Right lung (tissue), 5 donors: ENCODE data around the gene PFAS. TPM values are rescaled to one million over a fixed set of nuclear protein-coding genes. Genes with fewer than 3 reads are reported as not detected.
A peak's percentile ranks its signal among the peaks of the same experiment; 100 is the strongest.

Source experiments
- DNase-seq, 2 donors: peaks; one replicate each; pipeline ENCODE4 v3.0.0-alpha.2; 2013
- polyA plus RNA-seq, 5 donors: library from polyadenylated mRNA; unstranded; fragments of 120-200 nt; gene quantifications; one replicate each; pipeline versions ENCODE4 v1.2.1 to v1.2.3, GENCODE V29; 2013; ENCODE audit warnings: inconsistent platforms in 1 of 5, low replicate concordance in 1 of 5; ENCODE audit not compliant: insufficient read length in 5 of 5, insufficient read depth in 1 of 5

The PFAS gene
- polyA plus RNA-seq, 5 donors, result 27.5 to 44.1 (median 37.1) TPM

DNA sequence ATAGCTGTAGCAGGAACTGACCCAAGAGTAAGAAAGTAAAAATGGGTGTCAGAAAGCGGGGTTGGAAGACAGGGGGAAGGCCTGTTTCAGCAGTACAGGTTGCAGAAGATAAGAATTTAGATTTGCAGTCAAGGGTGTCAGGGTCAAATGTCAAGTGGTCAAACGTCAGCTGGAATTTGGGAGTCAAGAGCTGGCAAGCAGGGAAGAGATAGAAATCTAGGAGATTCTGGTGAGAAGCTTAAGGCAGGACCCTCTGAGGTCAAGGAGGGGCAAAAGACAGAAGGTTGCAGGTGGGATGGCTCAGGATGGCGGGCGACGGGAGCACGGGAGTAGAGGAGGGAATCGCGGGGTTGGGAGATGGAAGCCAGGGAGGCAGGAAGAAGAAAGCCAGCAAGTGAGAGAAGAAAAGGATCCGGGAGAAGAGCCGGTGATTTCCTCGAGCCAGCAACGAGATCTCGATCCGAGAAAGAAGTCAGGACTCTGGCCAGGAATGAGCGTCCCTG, 45.8 kb downstream of the PFAS start:
- DNase-seq, result no peak

DNA sequence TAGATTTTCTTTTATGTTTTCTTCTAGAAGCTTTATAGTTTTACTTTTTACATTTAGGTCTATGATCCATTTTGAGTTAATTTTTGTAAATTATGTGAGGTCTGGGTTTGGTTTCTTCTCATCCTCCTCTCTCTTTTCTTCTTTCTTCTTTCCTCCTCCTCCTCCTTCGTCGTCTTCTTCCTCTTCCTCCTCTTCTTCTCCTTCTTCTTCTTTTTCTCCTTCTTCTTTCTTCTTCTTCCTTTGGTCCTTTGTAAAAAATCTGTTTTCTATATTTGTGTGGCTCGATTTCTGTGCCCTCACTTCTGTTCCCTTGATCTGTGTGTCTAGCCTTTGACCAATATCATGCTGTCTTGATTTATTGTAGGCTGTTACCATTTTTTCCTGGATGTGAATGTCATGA, 51.1 kb downstream of the PFAS start:
- no peak for DNase-seq

DNA sequence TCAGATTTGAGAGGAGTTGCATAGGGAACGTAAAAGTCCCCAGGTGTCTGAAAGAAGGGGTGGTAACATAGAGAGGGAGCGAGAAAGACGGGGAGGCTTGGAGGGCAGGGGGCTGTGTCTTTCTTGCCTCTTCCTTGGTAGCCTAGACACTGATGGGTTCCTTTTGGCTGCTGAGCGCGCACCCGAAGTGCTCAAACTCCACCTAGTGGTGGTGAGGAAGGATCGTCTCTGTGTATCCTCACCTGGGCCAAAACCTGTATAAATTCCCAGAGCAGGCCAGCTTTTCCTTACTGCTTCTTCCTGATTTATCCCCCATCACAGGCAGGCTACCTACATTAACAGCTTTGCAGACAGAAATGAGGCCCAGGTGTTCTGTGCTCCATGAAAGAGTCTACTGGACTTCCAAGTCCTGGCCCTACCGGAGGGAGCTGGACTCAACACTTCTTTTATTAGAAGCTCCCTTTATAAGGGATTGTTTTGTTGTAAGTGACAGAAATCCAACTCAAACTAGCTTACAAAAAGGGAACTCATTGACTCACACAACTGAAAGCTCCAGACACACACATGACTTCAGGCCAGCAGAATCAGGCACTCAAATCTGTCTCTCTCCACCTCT, 51.6 kb downstream of the PFAS start:
- DNase-seq, result peak; percentile 52 to 61

DNA sequence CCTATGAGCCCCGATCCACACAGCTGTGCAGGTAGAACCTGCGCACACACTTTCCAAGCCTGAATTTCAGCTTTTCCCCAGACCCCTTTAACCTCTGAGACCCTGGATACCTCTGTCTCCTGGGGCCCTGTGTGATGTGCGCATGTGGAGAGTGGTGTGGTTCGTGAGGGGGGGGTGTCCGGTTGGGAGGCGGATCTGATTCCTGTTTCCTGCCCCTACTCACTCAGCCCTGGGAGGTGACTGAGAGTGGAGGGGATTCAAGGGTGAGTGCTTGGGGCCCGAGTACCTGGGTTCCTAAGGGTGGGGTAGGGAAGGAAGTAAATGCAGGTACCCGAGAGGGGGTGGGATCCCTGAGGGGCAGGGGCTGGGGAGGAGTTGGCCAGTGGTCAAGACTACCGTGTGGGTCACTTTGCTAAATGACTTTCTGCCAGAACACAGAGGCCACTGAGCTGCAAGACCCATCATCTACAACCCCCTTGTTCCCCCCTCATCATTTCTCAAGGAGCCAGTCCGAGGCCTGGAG, 61.6 kb downstream of the PFAS start:
- DNase-seq, result no peak

DNA sequence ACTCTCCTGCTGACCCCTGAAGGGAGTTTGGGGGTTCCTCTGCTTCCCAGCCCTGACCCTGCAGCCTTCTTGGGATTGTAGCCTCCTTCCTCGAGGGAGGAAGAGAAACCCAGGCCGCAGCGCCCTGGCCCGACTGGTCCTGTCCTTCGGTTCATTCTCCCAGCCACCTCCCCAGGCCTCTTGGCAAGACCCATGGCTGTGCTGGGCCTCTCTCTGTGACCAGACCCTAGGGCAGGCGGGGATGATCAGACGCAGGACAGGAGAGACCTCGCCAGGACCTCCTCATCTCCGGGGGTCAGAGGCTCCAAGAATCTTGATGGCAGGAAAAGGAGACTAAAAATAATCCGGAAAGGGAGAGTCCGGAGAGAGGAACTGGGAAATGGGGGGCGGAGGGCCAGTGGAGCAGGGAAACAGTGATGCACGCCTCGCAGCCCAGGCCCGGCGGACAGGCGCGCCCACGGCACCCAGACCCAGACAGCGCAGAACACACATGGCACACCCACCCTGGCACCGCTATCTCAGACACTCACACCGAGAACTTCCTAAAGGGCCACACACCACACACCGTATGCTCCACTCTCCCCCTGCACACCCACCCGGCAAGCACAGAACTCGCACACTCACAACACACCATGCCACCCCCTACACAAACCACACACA, 62.2 kb downstream of the PFAS start:
- no peak for DNase-seq

DNA sequence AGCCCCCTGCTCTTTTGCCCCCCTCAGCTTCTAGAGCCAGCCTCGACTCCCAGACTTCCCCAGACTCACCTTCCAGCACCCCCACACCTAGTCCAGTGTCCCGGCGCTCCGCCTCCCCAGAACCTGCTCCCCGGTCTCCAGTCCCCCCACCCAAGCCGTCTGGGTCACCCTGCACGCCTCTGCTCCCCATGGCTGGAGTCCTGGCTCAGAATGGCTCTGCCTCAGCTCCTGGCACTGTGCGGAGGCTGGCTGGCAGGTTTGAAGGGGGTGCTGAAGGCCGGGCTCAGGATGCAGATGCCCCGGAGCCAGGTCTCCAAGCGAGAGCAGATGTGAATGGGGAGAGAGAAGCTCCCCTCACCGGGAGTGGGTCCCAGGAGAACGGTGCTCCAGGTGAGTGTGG, 63.2 kb downstream of the PFAS start:
- no peak for DNase-seq

DNA sequence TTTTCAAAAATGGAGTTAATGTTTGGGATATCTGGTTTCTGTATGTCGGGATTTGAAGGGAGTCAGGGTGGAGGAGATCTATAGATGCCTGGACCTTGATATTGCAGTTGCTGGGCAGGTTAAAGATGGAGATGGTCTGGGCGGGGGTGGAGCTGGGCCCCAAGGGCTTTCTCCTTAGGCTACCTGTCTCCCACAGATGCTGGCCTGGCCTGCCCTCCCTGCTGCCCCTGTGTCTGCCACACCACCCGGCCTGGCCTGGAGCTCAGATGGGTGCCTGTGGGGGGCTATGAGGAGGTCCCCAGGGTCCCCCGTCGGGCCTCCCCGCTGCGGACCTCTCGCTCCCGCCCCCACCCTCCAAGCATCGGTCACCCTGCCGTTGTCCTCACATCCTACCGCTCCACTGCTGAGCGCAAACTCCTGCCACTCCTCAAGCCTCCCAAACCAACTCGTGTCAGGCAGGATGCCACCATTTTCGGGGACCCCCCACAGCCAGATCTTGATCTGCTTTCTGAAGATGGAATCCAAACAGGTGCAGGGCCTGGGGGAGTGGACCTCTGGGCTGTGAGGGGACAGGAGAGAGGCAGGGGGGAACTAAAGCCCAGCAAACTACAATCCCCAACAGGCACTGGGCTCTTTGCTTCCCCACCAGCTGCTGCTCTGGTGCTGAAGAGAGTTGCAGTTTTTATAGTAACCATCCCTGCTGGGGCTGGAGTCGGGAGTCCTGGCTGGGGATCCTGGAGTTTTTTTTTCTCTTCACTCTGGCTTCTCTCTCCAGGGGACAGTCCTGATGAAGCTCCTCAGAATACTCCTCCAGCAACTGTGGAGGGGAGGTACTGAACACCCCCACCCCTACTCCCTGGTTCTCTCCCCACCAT, 63.9 kb downstream of the PFAS start:
- DNase-seq, result no peak

DNA sequence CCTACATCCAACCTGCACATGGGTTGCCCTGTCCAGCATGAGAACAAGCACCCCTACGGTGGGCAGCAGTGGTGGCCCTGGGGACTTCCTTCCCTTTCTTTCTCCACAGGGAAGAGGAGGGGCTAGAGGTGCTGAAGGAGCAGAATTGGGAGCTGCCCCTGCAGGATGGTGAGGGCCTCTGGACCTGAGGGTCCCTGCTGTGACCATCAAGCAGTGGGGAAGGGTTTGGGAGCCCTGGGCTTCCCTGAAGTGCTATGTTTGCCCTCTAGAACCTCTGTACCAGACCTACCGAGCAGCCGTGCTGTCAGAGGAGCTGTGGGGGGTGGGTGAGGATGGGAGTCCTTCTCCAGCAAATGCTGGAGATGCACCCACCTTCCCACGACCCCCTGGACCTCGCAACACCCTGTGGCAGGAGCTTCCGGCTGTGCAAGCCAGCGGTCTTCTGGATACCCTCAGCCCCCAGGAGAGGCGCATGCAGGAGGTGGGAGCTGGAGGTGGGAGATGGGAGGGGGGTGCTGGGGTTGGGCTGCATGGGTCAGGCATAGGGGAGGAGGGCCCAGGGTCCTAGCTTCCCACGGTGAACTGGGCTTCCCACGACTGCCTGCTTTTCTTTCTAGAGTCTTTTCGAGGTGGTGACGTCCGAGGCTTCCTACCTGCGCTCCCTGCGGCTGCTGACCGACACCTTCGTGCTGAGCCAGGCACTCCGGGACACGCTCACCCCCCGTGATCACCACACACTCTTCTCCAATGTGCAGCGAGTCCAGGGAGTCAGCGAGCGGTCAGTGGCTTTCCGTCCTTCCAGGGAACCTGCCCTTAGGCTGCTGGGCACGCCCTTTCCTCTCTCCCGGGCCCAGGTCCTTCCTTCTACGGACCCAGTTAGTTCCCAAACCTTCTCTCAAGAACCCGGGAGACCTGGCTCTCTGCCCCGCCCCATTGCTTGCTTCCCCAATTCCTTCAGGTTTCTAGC, 66.0 kb downstream of the PFAS start:
- no peak for DNase-seq

DNA sequence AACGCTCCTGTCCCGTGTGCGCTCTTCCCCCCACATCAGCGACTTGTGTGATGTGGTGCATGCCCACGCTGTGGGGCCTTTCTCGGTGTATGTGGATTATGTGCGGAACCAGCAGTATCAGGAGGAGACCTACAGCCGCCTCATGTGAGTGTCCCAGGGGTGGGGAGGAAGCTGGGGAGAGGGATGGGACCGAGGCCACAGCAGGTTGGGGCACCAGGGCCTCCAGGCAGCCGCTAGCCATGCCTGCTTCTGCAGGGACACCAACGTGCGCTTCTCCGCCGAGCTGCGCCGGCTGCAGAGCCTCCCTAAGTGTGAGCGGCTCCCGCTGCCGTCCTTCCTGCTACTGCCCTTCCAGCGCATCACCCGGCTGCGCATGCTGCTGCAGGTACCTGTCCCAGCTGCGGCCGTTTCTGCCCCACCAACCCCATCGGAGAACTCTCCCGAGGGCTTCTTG, 66.7 kb downstream of the PFAS start:
- DNase-seq, result no peak

DNA sequence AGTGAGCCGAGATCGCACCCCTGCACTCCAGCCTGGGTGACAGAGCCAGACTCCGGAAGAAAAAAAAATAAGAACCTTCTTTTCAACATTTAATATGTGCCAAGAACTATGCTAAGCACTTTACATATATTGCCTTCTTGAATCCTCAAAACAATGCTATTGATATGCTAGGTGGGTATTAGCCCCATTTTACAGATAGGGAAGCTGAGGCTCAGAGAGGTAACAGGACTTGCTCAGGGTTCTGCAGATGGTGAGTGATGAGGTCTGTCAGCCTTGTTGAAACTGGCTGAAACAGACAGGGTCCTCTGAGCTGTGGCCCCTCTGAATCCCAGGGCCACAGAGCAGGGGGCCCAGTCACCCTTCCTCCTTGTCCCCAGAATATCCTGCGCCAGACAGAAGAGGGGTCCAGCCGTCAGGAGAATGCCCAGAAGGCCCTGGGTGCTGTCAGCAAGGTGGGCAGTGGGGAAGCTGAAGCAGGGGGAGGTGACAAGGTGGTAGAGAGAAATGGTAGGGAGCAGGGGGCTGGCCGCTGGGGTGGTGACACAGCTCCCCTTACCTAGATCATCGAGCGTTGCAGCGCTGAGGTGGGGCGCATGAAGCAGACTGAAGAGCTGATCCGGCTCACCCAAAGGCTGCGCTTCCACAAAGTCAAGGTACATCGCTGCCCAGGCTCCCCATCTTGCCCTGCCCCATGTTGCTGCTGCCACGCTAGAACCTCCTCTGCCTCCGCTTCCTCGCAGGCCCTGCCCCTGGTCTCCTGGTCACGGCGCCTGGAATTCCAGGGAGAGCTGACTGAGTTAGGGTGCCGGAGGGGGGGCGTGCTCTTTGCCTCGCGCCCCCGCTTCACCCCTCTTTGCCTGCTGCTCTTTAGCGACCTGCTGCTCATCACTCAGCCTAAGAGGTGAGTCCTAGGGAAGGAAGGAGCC, 69.2 kb downstream of the PFAS start:
- no peak for DNase-seq

Other genes with a start within 250 kb of the PFAS start
- under 1 TPM in 3 of 5 donors, not detected in 2; 0.12 to 0.33 (median 0.27) TPM for gene GUCY2D, start 246.7 kb upstream of the PFAS start, polyA plus RNA-seq
- gene ALOX15B, start 210.2 kb upstream of the PFAS start, polyA plus RNA-seq, result under 1 TPM; 0.20 to 0.51 (median 0.45) TPM
- under 1 TPM in 1 of 5 donors, not detected in 4; 0.06 TPM for gene ALOX12B, start 161.6 kb upstream of the PFAS start, polyA plus RNA-seq
- not detected for gene ALOXE3, start 130.8 kb upstream of the PFAS start, polyA plus RNA-seq
- under 1 TPM in 1 of 5 donors, not detected in 4; 0.22 TPM for gene HES7, start 125.2 kb upstream of the PFAS start, polyA plus RNA-seq
- gene PER1, start 96.9 kb upstream of the PFAS start, polyA plus RNA-seq, result 10 to 100 TPM; 23.0 to 61.4 (median 37.7) TPM
- 100 to 1,000 TPM in 3 of 5 donors, 10 to 100 TPM in 2; 82.8 to 114 (median 104) TPM for gene VAMP2, start 86.3 kb upstream of the PFAS start, polyA plus RNA-seq
- 10 to 100 TPM; 15.7 to 22.5 (median 20.1) TPM for gene TMEM107, start 72.9 kb upstream of the PFAS start, polyA plus RNA-seq
- 1 to 10 TPM; 2.4 to 4.9 (median 3.0) TPM for gene BORCS6, start 59.1 kb upstream of the PFAS start, polyA plus RNA-seq
- gene AURKB, start 38.7 kb upstream of the PFAS start, polyA plus RNA-seq, result 10 to 100 TPM; 25.4 to 47.8 (median 35.6) TPM
- 10 to 100 TPM; 22.9 to 39.4 (median 29.5) TPM for gene CTC1, start 1.2 kb upstream of the PFAS start, polyA plus RNA-seq
- 10 to 100 TPM; 21.1 to 34.5 (median 28.4) TPM for gene RANGRF, start 39.4 kb downstream of the PFAS start, polyA plus RNA-seq
- 1 to 10 TPM; 2.7 to 4.6 (median 3.6) TPM for gene SLC25A35, start 46.1 kb downstream of the PFAS start, polyA plus RNA-seq
- 10 to 100 TPM; 28.7 to 45.2 (median 34.9) TPM for gene ARHGEF15, start 61.0 kb downstream of the PFAS start, polyA plus RNA-seq
- not detected for gene ODF4, start 90.6 kb downstream of the PFAS start, polyA plus RNA-seq
- 1,000 to 10,000 TPM; 3,093 to 4,232 (median 3,272) TPM for gene RPL26, start 133.9 kb downstream of the PFAS start, polyA plus RNA-seq
- under 1 TPM in 4 of 5 donors, not detected in 1; 0.05 to 0.07 (median 0.06) TPM for gene RNF222, start 148.5 kb downstream of the PFAS start, polyA plus RNA-seq
- 10 to 100 TPM; 58.3 to 85.4 (median 73.4) TPM for gene NDEL1, start 186.6 kb downstream of the PFAS start, polyA plus RNA-seq